ENCODE results near the gene FAM118B. TPM values are rescaled to one million over a fixed set of nuclear protein-coding genes. Genes with fewer than 3 reads are reported as not detected.

The FAM118B gene
- total and polyA plus RNA-seq, 4 donors: 10.8 to 24.3 (median 20.7) TPM

DNA sequence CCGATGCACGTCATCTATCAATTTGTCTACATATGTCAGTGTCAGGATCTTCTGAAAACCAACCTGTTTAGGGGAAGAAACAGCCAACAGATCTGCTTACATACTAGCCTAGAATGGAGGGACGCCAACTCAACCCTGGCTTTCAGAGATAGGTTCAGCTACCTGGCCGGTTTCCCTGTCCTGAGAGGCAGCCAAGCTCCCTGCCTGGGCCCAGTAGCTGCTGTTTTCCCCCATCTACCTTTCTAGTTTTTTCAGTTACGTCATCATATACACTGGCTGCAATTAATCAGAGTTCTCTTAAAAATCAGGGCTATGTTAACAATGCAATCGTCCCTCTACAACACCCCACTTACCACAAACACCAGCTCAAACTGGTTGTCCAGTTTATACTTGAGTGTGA is 56.1 kb downstream of the FAM118B start:
- peaks cover 0 to 15% (median 6%) of the 10 kb centered on the region in 5 donors for H3K4me1 ChIP-seq (ENCODE audit: control insufficient read depth in 5 of 5, insufficient read depth in 5 of 5, low read length in 5 of 5)
- H3K4me3 ChIP-seq: peak overlapping the region; percentile 66
- H3K27me3 ChIP-seq (ENCODE audit: control insufficient read depth in 3 of 3, insufficient read depth in 3 of 3, low read length in 2 of 3): no peaks in the 10 kb centered on the region
- H3K36me3 ChIP-seq (ENCODE audit: control insufficient read depth in 4 of 4, insufficient read depth in 4 of 4, low read length in 4 of 4): peaks cover 24 to 50% (median 39%) of the 10 kb centered on the region in 4 donors
- H3K9me3 ChIP-seq (ENCODE audit: control insufficient read depth in 4 of 4, insufficient read depth in 3 of 4, low read length in 3 of 4): no peaks in the 10 kb centered on the region
- TF ChIP-seq, protein P1, sequence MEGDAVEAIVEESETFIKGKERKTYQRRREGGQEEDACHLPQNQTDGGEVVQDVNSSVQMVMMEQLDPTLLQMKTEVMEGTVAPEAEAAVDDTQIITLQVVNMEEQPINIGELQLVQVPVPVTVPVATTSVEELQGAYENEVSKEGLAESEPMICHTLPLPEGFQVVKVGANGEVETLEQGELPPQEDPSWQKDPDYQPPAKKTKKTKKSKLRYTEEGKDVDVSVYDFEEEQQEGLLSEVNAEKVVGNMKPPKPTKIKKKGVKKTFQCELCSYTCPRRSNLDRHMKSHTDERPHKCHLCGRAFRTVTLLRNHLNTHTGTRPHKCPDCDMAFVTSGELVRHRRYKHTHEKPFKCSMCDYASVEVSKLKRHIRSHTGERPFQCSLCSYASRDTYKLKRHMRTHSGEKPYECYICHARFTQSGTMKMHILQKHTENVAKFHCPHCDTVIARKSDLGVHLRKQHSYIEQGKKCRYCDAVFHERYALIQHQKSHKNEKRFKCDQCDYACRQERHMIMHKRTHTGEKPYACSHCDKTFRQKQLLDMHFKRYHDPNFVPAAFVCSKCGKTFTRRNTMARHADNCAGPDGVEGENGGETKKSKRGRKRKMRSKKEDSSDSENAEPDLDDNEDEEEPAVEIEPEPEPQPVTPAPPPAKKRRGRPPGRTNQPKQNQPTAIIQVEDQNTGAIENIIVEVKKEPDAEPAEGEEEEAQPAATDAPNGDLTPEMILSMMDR (IDR thresholded peaks at IDR 0.05; ENCODE audit: control extremely low read depth, extremely low read depth): no peak
- no peak for DNase-seq
- ATAC-seq (ENCODE audit: insufficient read depth, low FRiP score): no peak
- H3K9ac ChIP-seq (ENCODE audit: insufficient read depth in 1 of 2, low read length in 2 of 2): peak overlapping the region; percentile 60 to 95
- WGBS, 2 donors: 65 to 81% methylated on average over 6 of the region's 6 CpGs
- H3K27ac ChIP-seq (ENCODE audit: low read depth in 1 of 2, low read length in 1 of 2): peak overlapping the region in 1 of 2 donors; percentile 92

DNA sequence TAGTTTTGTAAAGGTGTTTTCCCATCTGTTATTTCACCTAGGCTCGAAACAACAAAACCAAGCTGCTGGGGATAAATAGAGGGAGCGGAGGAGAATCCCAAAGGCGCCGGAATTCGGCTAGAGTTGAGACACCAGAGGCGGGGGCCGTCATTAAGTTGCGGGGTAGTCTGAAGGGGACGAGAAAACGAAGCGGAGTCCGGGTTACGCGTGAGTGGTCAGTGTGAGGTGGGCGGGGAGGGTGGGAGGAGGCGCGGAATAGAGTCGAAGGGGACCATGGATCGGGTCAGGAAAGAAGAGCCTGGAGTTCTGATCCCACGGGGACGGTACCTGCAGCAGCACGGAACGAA is 56.8 kb downstream of the FAM118B start:
- Histone ChIP-seq H3K4me1 (ENCODE audit: control insufficient read depth in 5 of 5, insufficient read depth in 5 of 5, low read length in 5 of 5) (peaks cover 0 to 15% (median 6%) of the 10 kb centered on the region in 5 donors), H3K9ac (ENCODE audit: insufficient read depth in 1 of 2, low read length in 2 of 2) (peak overlapping the region; percentile 60 to 95), H3K4me3 (peak overlapping the region; percentile 66), H3K9me3 (ENCODE audit: control insufficient read depth in 4 of 4, insufficient read depth in 3 of 4, low read length in 3 of 4) (no peaks in the 10 kb centered on the region), H3K27ac (ENCODE audit: low read depth in 1 of 2, low read length in 1 of 2) (peak overlapping the region; percentile 91 to 92), H3K36me3 (ENCODE audit: control insufficient read depth in 4 of 4, insufficient read depth in 4 of 4, low read length in 4 of 4) (peaks cover 22 to 49% (median 38%) of the 10 kb centered on the region in 4 donors), H3K27me3 (ENCODE audit: control insufficient read depth in 3 of 3, insufficient read depth in 3 of 3, low read length in 2 of 3) (no peaks in the 10 kb centered on the region)
- WGBS, 2 donors: 0% methylated on average over 23 of the region's 23 CpGs
- DNase-seq (no peak), ATAC-seq (ENCODE audit: insufficient read depth, low FRiP score) (peak; percentile 9)
- TF ChIP-seq, protein P1 (IDR thresholded peaks at IDR 0.05; ENCODE audit: control extremely low read depth, extremely low read depth): no peak

DNA sequence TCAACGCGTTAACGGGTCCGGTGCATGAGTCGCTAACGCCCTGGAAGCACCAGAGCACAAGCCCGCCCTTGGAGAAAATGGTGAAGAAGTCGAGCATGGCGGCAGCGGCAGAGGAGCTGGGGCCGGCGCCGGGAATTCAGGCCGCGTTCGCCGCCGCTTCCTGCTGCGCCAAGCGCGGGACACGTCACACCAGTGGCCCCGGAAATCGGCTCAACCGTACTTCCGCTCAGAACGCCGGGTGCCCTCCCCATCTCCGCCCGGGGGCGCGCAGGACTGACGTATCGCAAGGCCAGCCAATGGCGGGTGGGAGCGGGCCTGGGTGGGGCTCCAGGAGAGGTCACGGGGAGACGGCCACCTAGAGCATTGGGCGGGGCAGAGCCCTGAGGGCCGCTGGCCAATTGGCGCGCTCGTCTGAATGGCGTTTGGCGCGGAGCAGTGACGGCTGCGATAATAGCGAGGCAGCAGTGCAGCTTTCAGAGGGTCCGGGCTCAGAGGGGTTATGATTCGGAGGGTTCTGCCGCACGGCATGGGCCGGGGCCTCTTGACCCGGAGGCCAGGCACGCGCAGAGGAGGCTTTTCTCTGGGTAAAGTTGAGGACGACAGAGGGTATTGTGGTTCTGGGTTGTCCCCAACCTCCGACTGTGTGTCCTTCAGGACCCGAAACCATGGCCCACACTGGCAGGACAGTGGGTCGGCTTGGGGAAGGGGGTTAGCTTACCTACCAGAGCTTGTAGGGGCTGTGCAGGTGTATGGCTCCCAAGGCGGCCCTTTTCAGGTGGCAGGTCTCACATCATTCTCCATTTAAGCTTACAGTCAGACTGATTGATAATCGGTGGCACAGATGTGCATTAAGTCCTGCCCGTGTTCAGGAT is 57.4 kb downstream of the FAM118B start, which contains the start of the genes FOXRED1 and SRPRA:
FOXRED1 (plus strand) TSS at position 447 of the 872 bp plus-strand sequence; CDS start at position 500, 53 bp downstream.
SRPRA (minus strand) TSS at position 188 of the 872 bp plus-strand sequence; CDS start at position 97, 91 bp downstream.
- peaks cover 0 to 15% (median 6%) of the 10 kb centered on the region in 5 donors for H3K4me1 ChIP-seq (ENCODE audit: control insufficient read depth in 5 of 5, insufficient read depth in 5 of 5, low read length in 5 of 5)
- TF ChIP-seq, protein P1 (IDR thresholded peaks at IDR 0.05; ENCODE audit: control extremely low read depth, extremely low read depth): no peak
- H3K9me3 ChIP-seq (ENCODE audit: control insufficient read depth in 4 of 4, insufficient read depth in 3 of 4, low read length in 3 of 4): no peaks in the 10 kb centered on the region
- H3K27me3 ChIP-seq (ENCODE audit: control insufficient read depth in 3 of 3, insufficient read depth in 3 of 3, low read length in 2 of 3): no peaks in the 10 kb centered on the region
- H3K4me3 ChIP-seq: peak within 1 kb of the TSS; percentile 88
- H3K27ac ChIP-seq (ENCODE audit: low read depth in 1 of 2, low read length in 1 of 2): peak within 1 kb of the TSS; percentile 91 to 97
- WGBS, 2 donors: 0% methylated on average over 59 to 64 of the region's 64 CpGs
- DNase-seq: peak; percentile 99 to 100 (median 99)
- ATAC-seq (ENCODE audit: insufficient read depth, low FRiP score): peak; percentile 100
- H3K36me3 ChIP-seq (ENCODE audit: control insufficient read depth in 4 of 4, insufficient read depth in 4 of 4, low read length in 4 of 4): peaks cover 22 to 47% (median 35%) of the 10 kb centered on the region in 4 donors
- peak within 1 kb of the TSS; percentile 97 to 99 for H3K9ac ChIP-seq (ENCODE audit: insufficient read depth in 1 of 2, low read length in 2 of 2)
